GM18873 (cell line): ENCODE measurements around the gene CDC42.

Experiments used
- ATAC-seq: cut with Tn5 transposase; IDR thresholded peaks from one replicate; pipeline ENCODE4 v1.9.1; 2021; ENCODE audit warnings: mild to moderate bottlenecking, moderate library complexity, moderate number of reproducible peaks; ENCODE audit not compliant: unreplicated experiment, low FRiP score

CDC42 gene

GRCh38 chr1:22104865-22105437, 52.4 kb downstream of the CDC42 start:
- no peak for ATAC-seq

GRCh38 chr1:22105611-22106207, 53.2 kb downstream of the CDC42 start:
- ATAC-seq, result no peak

- no peak for ATAC-seq
Measured at GRCh38 chr1:22107126-22107525, 54.6 kb downstream of the CDC42 start.

DNA sequence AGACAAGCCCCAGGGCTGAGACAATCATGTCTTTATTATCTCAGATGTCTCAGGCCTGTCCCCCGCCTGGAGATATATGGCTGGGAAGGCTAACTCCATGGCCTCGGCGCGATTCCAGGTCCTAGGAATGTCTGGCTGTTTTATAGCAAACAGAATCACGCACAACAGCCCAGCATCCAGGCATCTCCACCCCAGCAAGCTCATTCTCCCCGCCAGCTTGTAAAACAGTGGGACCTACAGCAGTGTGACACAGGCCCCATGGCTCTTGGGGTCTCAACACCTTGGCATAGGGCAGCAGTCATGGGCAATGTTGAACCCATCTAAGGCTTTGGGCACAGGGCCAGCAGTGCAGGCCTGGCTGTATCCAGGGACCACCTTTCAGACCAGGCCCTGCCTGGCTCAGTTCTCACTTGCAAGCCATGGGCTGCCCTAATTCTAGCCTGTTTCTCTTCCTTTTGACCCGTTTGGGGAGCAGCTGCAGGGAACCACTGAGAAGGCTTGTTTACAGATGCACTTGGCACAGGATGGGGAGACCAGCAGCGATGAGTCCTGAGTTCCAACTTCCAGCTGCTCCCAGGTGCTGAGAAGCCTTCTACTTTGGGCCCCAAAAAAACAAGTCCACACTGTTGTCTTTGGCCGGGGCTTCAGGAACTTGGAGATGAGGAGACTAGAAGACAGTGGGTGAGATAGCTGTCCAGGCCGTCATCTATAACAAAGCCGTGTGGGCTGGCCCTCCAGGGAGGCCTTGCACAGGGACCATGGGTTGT, 56.0 kb downstream of the CDC42 start:
- no peak for ATAC-seq

- ATAC-seq, result no peak
Measured at GRCh38 chr1:22110016-22110415, 57.5 kb downstream of the CDC42 start.

DNA sequence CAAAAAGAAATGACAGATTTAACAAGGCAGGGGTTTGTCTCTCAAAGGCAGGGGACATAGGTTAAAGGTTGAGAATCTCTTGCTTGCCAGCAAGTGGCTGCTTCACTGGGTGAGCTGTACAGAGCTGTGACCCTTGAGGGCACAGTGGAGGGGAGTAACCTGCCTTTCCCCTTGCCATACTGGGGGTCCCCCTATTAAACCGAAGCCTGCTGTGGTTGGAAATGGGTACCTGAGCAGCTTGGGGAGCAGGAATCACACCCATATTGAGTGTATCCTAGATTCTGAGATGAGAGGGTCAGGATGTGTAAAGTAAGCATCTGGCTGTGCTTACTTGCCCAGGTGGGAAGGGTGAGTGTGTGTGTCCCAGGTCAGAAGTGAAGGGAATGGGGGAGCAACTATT, 58.6 kb downstream of the CDC42 start:
- ATAC-seq, result no peak

GRCh38 chr1:22111620-22112019, 59.1 kb downstream of the CDC42 start:
- no peak for ATAC-seq

GRCh38 chr1:22112554-22112953, 60.0 kb downstream of the CDC42 start:
- no peak for ATAC-seq

DNA sequence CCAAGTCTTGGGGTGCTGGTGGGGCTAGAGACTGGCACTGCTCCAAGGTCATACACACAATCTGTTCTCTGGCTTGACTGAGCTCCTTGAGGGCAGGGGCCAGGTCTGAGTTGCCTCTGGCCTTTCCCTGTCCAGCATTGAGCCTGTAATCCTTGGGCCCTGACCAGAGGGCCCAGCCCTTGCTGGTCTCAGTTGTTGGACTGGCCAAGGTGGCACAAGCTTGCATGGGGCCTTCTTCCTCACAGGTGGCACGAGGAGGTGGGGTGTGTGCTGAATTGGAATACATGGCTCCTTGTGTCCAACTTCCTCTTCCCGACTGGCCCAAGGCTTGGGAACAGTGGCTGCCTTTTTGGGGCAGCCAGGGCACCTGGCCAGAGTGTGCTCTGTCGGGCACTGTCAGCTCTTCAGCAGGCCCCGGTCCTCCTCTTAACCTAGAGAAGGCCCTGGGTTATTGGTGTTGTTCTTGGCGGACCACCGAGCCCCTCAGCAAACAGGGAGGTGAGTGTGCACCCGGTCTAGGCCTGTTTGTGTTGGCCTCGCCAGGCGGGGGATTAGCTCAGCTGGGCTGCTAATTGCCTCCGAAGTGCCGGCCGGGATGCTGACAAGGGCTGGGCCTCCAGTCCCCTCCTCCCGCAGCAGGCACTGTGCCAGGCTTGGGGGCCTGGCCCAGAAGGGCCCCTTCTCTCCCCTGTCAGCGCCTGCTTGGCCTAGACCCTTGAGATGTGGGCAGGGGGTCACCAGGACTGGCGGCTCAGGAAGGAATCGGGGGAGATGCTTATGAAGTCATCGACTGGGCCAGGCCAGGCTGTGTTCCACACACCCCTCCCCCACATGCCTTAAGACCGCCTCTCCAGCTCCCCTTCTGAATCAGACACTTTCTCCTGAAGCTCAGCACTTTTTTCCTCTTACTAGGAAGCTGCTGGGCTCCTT, 61.8 kb downstream of the CDC42 start:
- no peak for ATAC-seq

GRCh38 chr1:22115286-22115685, 62.8 kb downstream of the CDC42 start:
- ATAC-seq, result no peak

- no peak for ATAC-seq
Measured at GRCh38 chr1:22117238-22117637, 64.7 kb downstream of the CDC42 start.

DNA sequence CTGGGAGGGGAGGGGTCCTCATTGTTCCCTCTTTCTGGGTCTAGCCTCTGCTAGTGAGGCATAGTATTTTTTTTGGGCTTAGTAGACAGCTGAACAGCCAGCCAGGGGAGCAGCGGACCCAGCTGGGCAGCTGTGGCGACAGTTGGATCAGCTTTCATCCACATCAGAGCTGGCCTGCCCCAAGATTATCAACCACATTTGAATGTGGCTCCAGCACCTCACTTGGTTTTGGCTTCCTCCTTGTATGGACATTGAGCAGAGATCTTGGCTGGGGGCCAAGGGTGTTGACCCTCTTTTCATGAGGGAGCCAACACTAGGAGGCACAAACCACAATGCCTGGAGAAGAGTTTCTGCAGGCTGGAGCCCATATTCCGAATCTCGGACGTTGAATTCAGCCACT, 65.3 kb downstream of the CDC42 start:
- no peak for ATAC-seq

- no peak for ATAC-seq
Measured at GRCh38 chr1:22118291-22118992, 65.9 kb downstream of the CDC42 start.

GRCh38 chr1:22119626-22120468, 67.3 kb downstream of the CDC42 start:
- ATAC-seq, result no peak

GRCh38 chr1:22120469-22120790, 67.9 kb downstream of the CDC42 start:
- no peak for ATAC-seq

GRCh38 chr1:22121421-22121911, 69.0 kb downstream of the CDC42 start:
- ATAC-seq, result no peak

- no peak for ATAC-seq
Measured at GRCh38 chr1:22122273-22123070, 70.0 kb downstream of the CDC42 start.

GRCh38 chr1:22123071-22123390, 70.5 kb downstream of the CDC42 start:
- no peak for ATAC-seq
